K562 (cell line): ENCODE results near the gene KRAS. TPM values are rescaled to one million over a fixed set of nuclear protein-coding genes. Genes with fewer than 3 reads are reported as not detected.
A peak's percentile ranks its signal among the peaks of the same experiment; 100 is the strongest.

ENCODE experiments used
- ATF1 ChIP-seq, 2 experiments: fragments of 450-650 bp in 1 of 2; IDR thresholded peaks; 2 replicates each; pipeline ENCODE4 v1.6.1; 2016; ENCODE audit warnings: missing compliant biosample characterization in 1 of 2, missing genetic modification characterization in 1 of 2
- ATF3 ChIP-seq, 2 experiments: fragments of 450-650 bp in 1 of 2; sonication (generic) in 1 of 2; formaldehyde crosslinking in 1 of 2; IDR thresholded peaks in 1 of 2; conservative IDR thresholded peaks in 1 of 2; 2 replicates each; pipeline versions ENCODE4 v1.6.1 to v1.8.1; 2016 to 2023; ENCODE audit warnings: mild to moderate bottlenecking in 2 of 2, moderate library complexity in 2 of 2, inconsistent platforms in 1 of 2, missing genetic modification reagents in 1 of 2
- FOXJ3 ChIP-seq: sonication (generic); formaldehyde crosslinking; IDR thresholded peaks from 2 replicates; pipeline ENCODE4 v1.4.0; 2020; ENCODE audit warnings: mild to moderate bottlenecking, missing genetic modification reagents
- ZMIZ1 ChIP-seq, 2 experiments: fragments of 150-350 bp in 1 of 2; IDR thresholded peaks; 2 replicates each; pipeline ENCODE4 v1.6.1; 2012 to 2016; ENCODE audit warnings: low read depth in 2 of 2, low read length in 2 of 2, mild to moderate bottlenecking in 1 of 2, moderate library complexity in 1 of 2
- ZNF12 ChIP-seq: sonication (generic); formaldehyde crosslinking; IDR thresholded peaks from 2 replicates; pipeline ENCODE4 v1.4.0; 2020; ENCODE audit warnings: mild to moderate bottlenecking, missing genetic modification reagents
- polyA plus RNA-seq, 8 experiments: library from polyadenylated mRNA; depleted of rRNA in 4 of 8; stranded (reverse) in 5 of 8; unstranded in 3 of 8; fragments of >200 nt; fragmentation: Nextera tagmentation in 2 of 8; fragmentation: Illumina TruSeq in 1 of 8; extraction: Ambion mirVana in 2 of 8; extraction: Trizol in 1 of 8; gene quantifications; 2 replicates each; pipeline versions ENCODE4 v1.2.1 to v1.2.3, GENCODE V29; 2011 to 2014; ENCODE audit warnings: inconsistent platforms in 1 of 8, missing spikeins in 1 of 8
- total RNA-seq, 7 experiments: library from RNA; depleted of rRNA in 6 of 7; stranded (reverse); fragments of >200 nt in 6 of 7; fragmentation: Illumina TruSeq in 2 of 7; extraction: Trizol in 2 of 7; gene quantifications; 2 replicates each; pipeline versions ENCODE4 v1.2.1 to v1.2.3, GENCODE V29; 2011 to 2021; ENCODE audit warnings: low replicate concordance in 1 of 7

The KRAS gene
- total and polyA plus RNA-seq, 9 of the 15 experiments (the other 6 are each of a cell fraction or from before 2014, with no cell fraction given), result 7.2 to 21.2 (median 12.7) TPM

GRCh38 chr12:25242981-25243679, 7.6 kb downstream of the KRAS start (continued):
- TF ChIP-seq FOXJ3 (CRISPR knock-in tag) (no peak), ZMIZ1 (IDR thresholded peaks at IDR 0.05; ENCODE audit: low read depth in 2 of 2, low read length in 2 of 2) (no peak), ZNF12 (no peak), ATF3 (IDR thresholded peaks at IDR 0.05) (peak; percentile 67), ATF3 (CRISPR knock-in tag; conservative IDR thresholded peaks at IDR 0.05) (no peak), ATF1 (CRISPR knock-in tag; IDR thresholded peaks at IDR 0.05) (no peak), ATF1 (tag; IDR thresholded peaks at IDR 0.05) (peak; percentile 51; the same call in 1 of the 2 replicates)
